Transverse colon (tissue), 4 donors: ENCODE data around the gene CGNL1. TPM values are rescaled to one million over a fixed set of nuclear protein-coding genes. Genes with fewer than 3 reads are reported as not detected.

ENCODE experiments used
- DNase-seq: peaks from one replicate; pipeline ENCODE4 v3.0.0-alpha.2; 2019
- H3K27ac ChIP-seq, 4 donors: fragments of 200-600 bp; sonication (generic); 2 replicates each; pipeline ENCODE4 v1.5.1; 2016 to 2018; ENCODE audit warnings: inconsistent platforms in 4 of 4
- H3K27me3 ChIP-seq: fragments of 200-600 bp; sonication (generic); 2 replicates; pipeline ENCODE4 v1.5.1; 2017; ENCODE audit warnings: inconsistent platforms
- H3K36me3 ChIP-seq, 4 donors: fragments of 200-600 bp; sonication (generic); 2 replicates each; pipeline ENCODE4 v1.5.1; 2017 to 2019; ENCODE audit warnings: inconsistent platforms in 4 of 4
- H3K4me1 ChIP-seq, 4 donors: fragments of 200-600 bp; sonication (generic); 2 replicates each; pipeline ENCODE4 v1.5.1; 2017 to 2020; ENCODE audit warnings: inconsistent platforms in 4 of 4
- H3K4me3 ChIP-seq, 4 donors: fragments of 200-600 bp; sonication (generic); 1 replicate in 1 of 4; 2 replicates in 3 of 4; pipeline versions ENCODE4 v1.5.1 to v1.6.1; 2017 to 2019; ENCODE audit warnings: inconsistent platforms in 4 of 4
- H3K9me3 ChIP-seq, 2 donors: fragments of 200-600 bp; sonication (generic); 2 replicates each; pipeline ENCODE4 v1.5.1; 2017 to 2019; ENCODE audit warnings: inconsistent platforms in 2 of 2
- EP300 ChIP-seq: sonication (generic); formaldehyde crosslinking; IDR thresholded peaks from one replicate; pipeline ENCODE4 v1.6.1; 2017; ENCODE audit warnings: antibody characterized with exemption, low read depth
- POLR2A ChIP-seq: fragments of 450-650 bp; IDR thresholded peaks from one replicate; pipeline ENCODE4 v1.6.1; 2016; ENCODE audit warnings: antibody characterized with exemption, mild to moderate bottlenecking, moderate library complexity
- POLR2AphosphoS5 ChIP-seq, 3 donors: sonication (generic); formaldehyde crosslinking; IDR thresholded peaks; one replicate each; pipeline ENCODE4 v1.6.1; 2016; ENCODE audit warnings: antibody characterized with exemption in 3 of 3
- WGBS, 2 donors: methylation state at CpG; one replicate each; pipeline ENCODE4 v1.1.5; 2018; ENCODE audit warnings: low coverage in 1 of 2; 5-methylcytosine and 5-hydroxymethylcytosine counted together
- in situ Hi-C, 4 donors: fragments of 200-750 bp; cut with MboI; loops; one replicate each; pipeline versions ENCODE4 v1.15.0 to v1.15.1; 2017; ENCODE audit warnings: low sequenced_read_pairs in 3 of 4, low pct_ligation_motif_present in 1 of 4, low pct_unique_long_range_greater_than_20kb in 1 of 4
- intact Hi-C: fragments of 100-400 bp; cut with DNase I; formaldehyde crosslinking; loops from one replicate; pipeline ENCODE4 v1.15.1; 2023; ENCODE audit warnings: low total_unique reads
- total RNA-seq, 4 donors: library from RNA; depleted of rRNA; stranded (reverse); fragments of >200 nt; gene quantifications; one replicate each; pipeline ENCODE4 v1.1.0, GENCODE V29; 2016
- TF ChIP-seq, protein P1 (sequence below), 5 experiments: fragments of 200-600 bp in 3 of 5; fragments of 450-650 bp in 2 of 5; sonication (generic) in 3 of 5; IDR thresholded peaks; 1 replicate in 2 of 5; 2 replicates in 3 of 5; pipeline ENCODE4 v1.5.1; 2016 to 2017; ENCODE audit warnings: antibody characterized with exemption in 5 of 5, inconsistent platforms in 3 of 5, mild to moderate bottlenecking in 2 of 5, moderate library complexity in 1 of 5

The CGNL1 gene
- total RNA-seq, 4 donors from 2014 or later: 1.1 to 2.2 (median 1.8) TPM

DNA sequence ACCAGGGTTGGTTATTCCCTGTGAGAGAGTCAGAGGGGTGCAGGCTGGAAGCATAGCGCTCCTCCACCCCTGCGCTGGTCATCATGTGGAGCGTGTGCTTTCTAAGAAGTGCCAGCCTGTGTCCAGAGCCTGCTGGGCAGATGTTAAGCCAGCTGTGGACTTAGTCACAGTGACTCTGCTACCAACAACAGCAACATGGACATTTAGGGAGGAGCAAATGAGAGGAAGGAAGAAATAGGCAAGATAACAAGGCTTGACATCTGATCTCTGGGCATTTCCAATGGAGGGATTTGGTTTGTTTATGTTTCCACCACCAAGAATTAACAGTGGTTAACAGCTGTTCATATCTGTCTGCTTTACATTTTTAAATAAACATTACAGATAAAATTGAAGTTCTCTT is 179.0 kb downstream of the CGNL1 start:
- TF ChIP-seq, protein P1, sequence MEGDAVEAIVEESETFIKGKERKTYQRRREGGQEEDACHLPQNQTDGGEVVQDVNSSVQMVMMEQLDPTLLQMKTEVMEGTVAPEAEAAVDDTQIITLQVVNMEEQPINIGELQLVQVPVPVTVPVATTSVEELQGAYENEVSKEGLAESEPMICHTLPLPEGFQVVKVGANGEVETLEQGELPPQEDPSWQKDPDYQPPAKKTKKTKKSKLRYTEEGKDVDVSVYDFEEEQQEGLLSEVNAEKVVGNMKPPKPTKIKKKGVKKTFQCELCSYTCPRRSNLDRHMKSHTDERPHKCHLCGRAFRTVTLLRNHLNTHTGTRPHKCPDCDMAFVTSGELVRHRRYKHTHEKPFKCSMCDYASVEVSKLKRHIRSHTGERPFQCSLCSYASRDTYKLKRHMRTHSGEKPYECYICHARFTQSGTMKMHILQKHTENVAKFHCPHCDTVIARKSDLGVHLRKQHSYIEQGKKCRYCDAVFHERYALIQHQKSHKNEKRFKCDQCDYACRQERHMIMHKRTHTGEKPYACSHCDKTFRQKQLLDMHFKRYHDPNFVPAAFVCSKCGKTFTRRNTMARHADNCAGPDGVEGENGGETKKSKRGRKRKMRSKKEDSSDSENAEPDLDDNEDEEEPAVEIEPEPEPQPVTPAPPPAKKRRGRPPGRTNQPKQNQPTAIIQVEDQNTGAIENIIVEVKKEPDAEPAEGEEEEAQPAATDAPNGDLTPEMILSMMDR (IDR thresholded peaks at IDR 0.05): no peak
- TF ChIP-seq POLR2A: no peak
- no peak for TF ChIP-seq EP300
- TF ChIP-seq POLR2AphosphoS5 (IDR thresholded peaks at IDR 0.05): no peak
- DNase-seq: no peak
- in situ Hi-C loops (loop anchor here in 2 of 4 donors (10.0 to 25.0 kb wide), 2 partner anchors 307 to 520 kb away; no protein-coding TSS in a partner anchor), intact Hi-C loops (no loop called here)
- Histone ChIP-seq H3K27ac (no peak overlapping the region), H3K27me3 (no peaks in the 10 kb centered on the region), H3K4me1 (peaks cover 0 to 14% (median 5%) of the 10 kb centered on the region in 4 donors), H3K36me3 (no peaks in the 10 kb centered on the region), H3K9me3 (no peaks in the 10 kb centered on the region), H3K4me3 (no peak overlapping the region)
- 93% methylated on average over 3 of the region's 3 CpGs; no CpG with 5 or more reads in 1 of the 2 donors for WGBS, 2 donors

DNA sequence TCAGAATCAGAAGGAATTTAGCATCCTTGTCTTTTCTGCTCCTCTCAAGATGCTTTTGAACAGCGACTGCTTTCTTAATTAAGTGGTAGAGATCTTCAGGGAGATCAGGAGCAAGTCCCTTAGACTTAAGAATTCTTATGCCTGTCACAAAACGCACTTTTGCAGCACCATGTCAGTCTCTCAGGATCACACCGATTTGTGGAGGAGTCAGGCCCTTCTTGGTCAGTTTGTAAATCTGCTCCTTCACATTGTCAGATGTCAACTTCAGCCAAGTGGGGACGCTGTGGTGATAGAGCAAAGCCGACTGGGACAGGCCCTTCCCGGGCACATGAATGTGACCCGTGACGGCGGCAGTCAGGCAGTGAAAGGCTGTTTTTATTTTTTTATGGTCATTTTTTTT is 179.7 kb downstream of the CGNL1 start:
- Histone ChIP-seq H3K36me3 (no peaks in the 10 kb centered on the region), H3K4me1 (peaks cover 0 to 13% (median 7%) of the 10 kb centered on the region in 4 donors), H3K27ac (no peak overlapping the region), H3K4me3 (no peak overlapping the region), H3K27me3 (no peaks in the 10 kb centered on the region), H3K9me3 (no peaks in the 10 kb centered on the region)
- 71 to 90% methylated on average over 1 to 9 of the region's 9 CpGs for WGBS, 2 donors
- no peak for TF ChIP-seq POLR2AphosphoS5 (IDR thresholded peaks at IDR 0.05)
- TF ChIP-seq EP300: no peak
- TF ChIP-seq, protein P1 (IDR thresholded peaks at IDR 0.05): no peak
- TF ChIP-seq POLR2A: no peak
- DNase-seq: no peak
- intact Hi-C loops: no loop called here
- in situ Hi-C loops: loop anchor here in 2 of 4 donors (10.0 to 25.0 kb wide), 2 partner anchors 306 to 519 kb away; no protein-coding TSS in a partner anchor

GRCh38 chr15:57557267-57557666 is 181.0 kb downstream of the CGNL1 start:
- in situ Hi-C loops (loop anchor here in 2 of 4 donors (10.0 to 25.0 kb wide), 2 partner anchors 305 to 518 kb away; no protein-coding TSS in a partner anchor), intact Hi-C loops (no loop called here)
- Histone ChIP-seq H3K4me1 (peaks cover 0 to 16% (median 7%) of the 10 kb centered on the region in 4 donors), H3K27me3 (no peaks in the 10 kb centered on the region), H3K4me3 (no peak overlapping the region), H3K36me3 (no peaks in the 10 kb centered on the region), H3K27ac (no peak overlapping the region), H3K9me3 (no peaks in the 10 kb centered on the region)
- 80 to 94% methylated on average over 1 to 3 of the region's 3 CpGs for WGBS, 2 donors
- no peak for TF ChIP-seq POLR2AphosphoS5 (IDR thresholded peaks at IDR 0.05)
- no peak for TF ChIP-seq EP300
- TF ChIP-seq, protein P1 (IDR thresholded peaks at IDR 0.05): no peak
- DNase-seq: no peak

DNA sequence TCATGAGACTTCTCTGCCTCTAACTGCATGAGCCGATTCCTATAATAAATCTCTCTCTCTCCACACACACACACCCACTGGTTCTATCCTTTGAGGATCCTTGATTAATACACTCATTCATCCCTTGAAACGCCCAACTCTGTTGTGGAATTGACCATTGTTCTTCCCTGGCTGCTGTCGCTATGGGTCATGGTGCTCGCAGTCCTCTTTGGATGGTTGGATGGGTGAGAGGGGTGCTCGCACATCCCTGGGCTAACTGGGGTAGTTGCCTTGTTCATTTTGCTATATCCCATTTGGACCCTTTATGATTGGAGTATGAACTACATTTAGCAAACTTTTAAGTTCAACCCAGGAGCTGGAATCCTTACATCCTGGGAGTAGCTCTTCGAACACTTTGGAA is 181.5 kb downstream of the CGNL1 start:
- in situ Hi-C loops (loop anchor here in 2 of 4 donors (10.0 to 25.0 kb wide), 2 partner anchors 304 to 517 kb away; no protein-coding TSS in a partner anchor), intact Hi-C loops (no loop called here)
- H3K27me3 ChIP-seq: no peaks in the 10 kb centered on the region
- DNase-seq: no peak
- H3K9me3 ChIP-seq: no peaks in the 10 kb centered on the region
- H3K27ac ChIP-seq: no peak overlapping the region
- H3K4me1 ChIP-seq: peaks cover 0 to 16% (median 7%) of the 10 kb centered on the region in 4 donors
- WGBS, 2 donors: 90 to 96% methylated on average over 4 to 6 of the region's 6 CpGs
- no peaks in the 10 kb centered on the region for H3K36me3 ChIP-seq
- no peak overlapping the region for H3K4me3 ChIP-seq
- no peak for TF ChIP-seq EP300
- TF ChIP-seq POLR2AphosphoS5 (IDR thresholded peaks at IDR 0.05): no peak
- TF ChIP-seq, protein P1 (IDR thresholded peaks at IDR 0.05): no peak
- no peak for TF ChIP-seq POLR2A
